GM13977 (cell line): ENCODE results near the gene TFB1M.
"Not testable (repeated sequence)": the region's sequence is repeated elsewhere in the genome, so short reads cannot be mapped to it uniquely, and the experiment has no call there.

ENCODE experiments used
- DNase-seq: peaks from one replicate; pipeline ENCODE4 v3.0.0; 2012; ENCODE audit warnings: low spot score
- CTCF ChIP-seq: IDR thresholded peaks from 2 replicates; pipeline ENCODE4 v1.5.1; 2012; ENCODE audit warnings: mild to moderate bottlenecking, control low read depth; ENCODE audit not compliant: insufficient read depth; ENCODE audit errors: extremely low read depth, missing control alignments
- in situ Hi-C: fragments of 300-500 bp; cut with MboI; formaldehyde crosslinking; loops from one replicate; pipeline ENCODE4 v1.12.0; 2022; ENCODE audit warnings: low sequenced_read_pairs, low pct_unique_long_range_greater_than_20kb, mixed read lengths, inconsistent platforms; ENCODE audit not compliant: unreplicated experiment

TFB1M gene

DNA sequence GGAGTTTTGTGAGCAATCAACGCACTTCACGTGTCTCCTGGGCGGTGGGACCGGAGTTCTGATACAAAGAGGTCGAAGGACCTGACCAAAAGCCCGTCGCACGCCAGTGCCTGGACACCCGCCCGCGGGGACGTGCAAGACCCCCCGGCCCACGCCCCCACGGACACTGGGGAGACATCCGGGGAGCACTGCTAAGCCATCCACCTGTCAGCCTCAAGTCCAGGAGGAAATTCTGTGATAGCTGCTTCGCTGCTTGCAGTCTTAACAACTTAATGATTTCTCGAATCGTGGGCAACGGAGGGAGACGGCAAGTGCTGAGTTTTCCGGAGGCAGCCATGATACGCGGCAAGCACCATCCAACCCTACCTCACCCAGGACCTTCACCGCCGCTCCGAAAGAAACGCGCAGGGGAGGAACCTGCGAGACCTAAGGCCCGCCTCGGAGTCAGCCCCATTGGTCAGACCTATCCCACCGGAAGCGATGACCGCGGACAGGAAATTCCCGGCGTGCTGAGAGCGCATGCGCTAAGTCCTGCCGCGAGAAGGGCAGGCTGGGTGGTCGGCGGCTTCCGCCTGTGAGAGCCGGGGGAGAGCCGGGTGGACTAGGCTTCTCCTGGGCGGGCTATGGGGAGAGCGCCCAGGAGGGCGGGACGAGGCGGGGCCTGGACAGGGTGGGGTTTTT is at the start of gene TFB1M:
TFB1M (minus strand) TSS at position 393 of the 681 bp plus-strand sequence; CDS start at position 337, 56 bp downstream.
- DNase-seq, result peak; percentile 88
- in situ Hi-C loops, result no loop called here
- TF ChIP-seq CTCF, result no peak

GRCh38 chr6:155364021-155364420 is 49.7 kb upstream of the TFB1M start:
- in situ Hi-C loops, DNase-seq: not testable (repeated sequence)

DNA sequence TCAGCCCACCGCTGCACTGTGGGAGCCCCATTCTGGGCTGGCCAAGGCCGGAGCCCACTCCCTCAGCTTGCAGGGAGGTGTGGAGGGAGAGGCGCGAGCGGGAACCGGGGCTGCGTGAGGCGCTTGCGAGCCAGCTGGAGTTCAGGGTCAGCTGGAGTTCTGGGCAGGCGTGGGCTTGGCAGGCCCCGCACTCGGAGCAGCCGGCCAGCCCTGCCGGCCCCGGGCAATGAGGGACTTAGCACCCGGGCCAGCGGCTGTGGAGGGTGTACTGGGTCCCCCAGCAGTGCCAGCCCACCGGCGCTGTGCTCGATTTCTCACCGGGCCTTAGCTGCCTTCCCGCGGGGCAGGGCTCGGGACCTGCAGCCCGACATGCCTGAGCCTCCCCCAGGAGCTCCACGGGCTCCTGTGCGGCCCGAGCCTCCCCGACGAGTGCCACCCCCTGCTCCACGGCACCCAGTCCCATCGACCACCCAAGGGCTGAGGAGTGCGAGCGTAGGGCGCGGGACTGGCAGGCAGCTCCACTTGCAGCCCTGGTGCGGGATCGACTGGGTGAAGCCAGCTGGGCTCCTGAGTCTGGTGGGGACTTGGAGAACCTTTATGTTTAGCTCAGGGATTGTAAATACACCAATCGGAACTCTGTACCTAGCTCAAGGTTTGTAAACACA is 48.8 kb upstream of the TFB1M start:
- DNase-seq, in situ Hi-C loops: not testable (repeated sequence)

- in situ Hi-C loops, result no loop called here
- no peak for DNase-seq
- TF ChIP-seq CTCF, result no peak
Measured at GRCh38 chr6:155354167-155354566, 39.9 kb upstream of the TFB1M start.

DNA sequence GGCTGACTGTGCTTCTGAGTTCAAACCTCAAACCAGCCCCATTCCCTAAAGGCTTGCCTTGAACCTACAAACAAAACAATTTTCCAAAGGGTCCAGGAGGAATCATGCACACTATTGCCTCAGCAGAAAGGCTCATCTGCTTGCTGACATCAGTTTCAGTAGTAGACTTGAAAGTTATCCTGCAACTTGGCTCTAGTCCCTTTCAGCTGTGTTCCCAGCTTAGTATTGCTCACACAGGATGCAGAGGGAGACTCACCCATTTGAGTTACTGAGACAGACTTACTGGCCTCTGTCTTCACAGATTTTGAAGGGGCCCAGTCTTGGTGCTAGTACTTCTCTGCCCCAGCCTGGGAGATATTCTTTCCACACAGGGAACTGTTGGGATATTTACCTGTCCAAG is 38.5 kb upstream of the TFB1M start:
- in situ Hi-C loops, result no loop called here
- DNase-seq, result no peak
- no peak for TF ChIP-seq CTCF

- in situ Hi-C loops, result no loop called here
- TF ChIP-seq CTCF, result no peak
- DNase-seq, result no peak
Measured at GRCh38 chr6:155352130-155352420, 37.8 kb upstream of the TFB1M start.

DNA sequence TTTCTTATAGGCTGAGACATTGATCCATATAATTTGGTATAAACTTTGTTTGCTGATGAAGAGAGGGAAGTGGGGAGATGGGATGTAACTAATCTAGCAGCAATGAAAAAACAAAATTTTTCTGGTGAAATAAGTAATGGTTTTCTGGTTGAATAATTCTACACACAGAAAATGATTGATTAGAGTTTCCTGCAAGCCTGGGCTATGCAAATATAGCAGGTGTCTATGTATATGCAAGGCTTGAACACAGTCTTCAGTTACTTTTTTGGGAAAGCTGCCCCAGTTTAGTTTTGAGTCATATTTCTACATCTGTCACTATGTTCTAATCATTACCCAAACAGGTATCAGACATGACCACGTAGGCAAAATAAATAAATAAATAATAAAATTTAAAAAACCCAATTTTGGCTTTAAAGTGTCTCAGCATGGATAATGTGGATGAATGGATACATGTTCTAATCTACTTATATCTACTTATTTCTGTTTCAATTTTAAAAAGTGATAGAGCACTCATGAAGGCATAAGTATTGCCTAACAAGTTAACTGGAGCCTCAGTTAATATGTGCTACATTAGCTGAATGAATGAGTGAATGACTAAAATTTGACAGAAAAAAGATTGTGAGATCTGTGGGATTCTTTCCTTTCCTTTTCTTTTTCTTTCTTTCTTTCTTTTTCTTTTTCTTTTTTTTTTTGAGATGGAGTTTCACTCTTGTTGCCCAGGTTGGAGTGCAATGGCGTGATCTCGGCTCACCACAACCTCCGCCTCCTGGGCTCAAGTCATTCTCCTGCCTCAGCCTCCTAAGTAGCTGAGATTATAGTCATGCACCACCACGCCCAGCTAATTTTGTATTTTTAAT is 37.2 kb upstream of the TFB1M start:
- no peak for TF ChIP-seq CTCF
- in situ Hi-C loops, result no loop called here
- DNase-seq, result peak; percentile 75
